GM18526 (cell line): ENCODE data around the gene CISTR.

Experiments
- POLR2A ChIP-seq: IDR thresholded peaks from 3 replicates; pipeline ENCODE4 v1.6.1; 2011; ENCODE audit not compliant: insufficient read length; ENCODE audit errors: extremely low read depth

CISTR gene

DNA sequence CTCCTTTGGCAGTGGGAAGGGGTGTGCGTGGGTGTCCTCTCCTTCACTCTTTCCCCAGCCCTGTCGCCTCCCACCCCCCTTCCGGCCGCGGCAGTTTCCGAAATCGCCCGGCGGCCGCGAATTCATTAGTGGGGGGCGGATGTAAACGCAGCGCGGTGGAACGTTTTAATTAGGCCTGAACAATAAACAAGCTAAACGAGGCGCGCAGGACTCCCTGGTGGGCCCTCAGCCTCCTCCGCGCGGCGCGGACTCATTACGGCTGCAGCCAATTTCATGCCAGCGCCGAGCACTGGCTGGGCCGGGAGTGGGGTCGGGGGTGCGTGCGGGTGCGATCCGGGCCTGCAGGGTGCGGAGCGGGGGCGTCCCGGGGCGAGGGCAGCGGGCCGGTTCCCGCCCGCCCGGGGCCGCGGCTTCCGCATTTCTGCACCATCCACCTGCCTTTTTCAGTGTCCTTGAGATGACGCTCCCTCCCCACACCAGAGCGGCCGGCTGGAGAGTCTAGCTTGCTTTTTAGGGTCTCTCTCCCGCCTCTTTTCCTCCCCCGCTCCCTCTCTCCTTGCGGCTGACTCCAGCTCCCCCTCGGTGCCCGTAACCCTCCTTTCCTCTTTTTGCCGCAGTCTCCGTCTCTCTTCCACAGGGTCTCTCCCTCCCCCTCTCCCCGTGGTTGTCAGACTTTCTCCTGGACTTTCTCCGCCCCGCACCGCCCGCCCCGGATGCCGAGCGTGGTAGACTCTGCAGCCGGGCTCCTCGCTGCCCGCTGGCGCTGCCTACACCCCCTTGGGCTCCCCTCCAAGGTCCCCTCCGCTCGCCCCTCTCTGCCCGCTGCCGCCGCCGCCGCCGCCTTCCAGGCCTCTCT, at the start of gene CISTR:
CISTR (minus strand) TSS at position 644 of the 856 bp plus-strand sequence.
- peak; percentile 18 for TF ChIP-seq POLR2A

GRCh38 chr12:53798575-53798974, 46.8 kb upstream of the CISTR start:
- TF ChIP-seq POLR2A = no peak

- no peak for TF ChIP-seq POLR2A
These were observed 44.1 kb upstream of the CISTR start for GRCh38 chr12:53795927-53796326.

DNA sequence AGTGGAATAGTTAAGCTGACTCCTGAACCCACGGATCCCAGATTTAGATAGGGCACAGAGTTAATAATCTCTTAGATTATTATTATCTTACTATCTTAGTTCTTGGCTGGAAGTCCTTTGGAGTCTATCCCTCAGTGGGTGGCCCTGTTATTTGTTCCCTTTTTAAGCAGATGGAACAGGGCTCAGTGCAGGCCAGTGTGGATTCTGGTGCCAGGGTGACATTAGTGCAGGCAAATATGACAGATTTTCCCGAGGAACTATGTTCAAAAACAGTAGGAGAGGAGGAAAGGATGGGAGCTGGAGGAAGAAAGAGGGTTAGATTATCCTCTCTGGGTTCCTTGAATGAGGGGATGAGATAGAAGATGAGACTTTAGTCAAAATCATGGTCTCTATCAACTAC, 41.4 kb upstream of the CISTR start:
- no peak for TF ChIP-seq POLR2A

- no peak for TF ChIP-seq POLR2A
These were observed 40.1 kb upstream of the CISTR start for GRCh38 chr12:53791735-53792326.

GRCh38 chr12:53789570-53789969, 37.8 kb upstream of the CISTR start:
- no peak for TF ChIP-seq POLR2A

GRCh38 chr12:53788892-53789291, 37.1 kb upstream of the CISTR start:
- TF ChIP-seq POLR2A = no peak

DNA sequence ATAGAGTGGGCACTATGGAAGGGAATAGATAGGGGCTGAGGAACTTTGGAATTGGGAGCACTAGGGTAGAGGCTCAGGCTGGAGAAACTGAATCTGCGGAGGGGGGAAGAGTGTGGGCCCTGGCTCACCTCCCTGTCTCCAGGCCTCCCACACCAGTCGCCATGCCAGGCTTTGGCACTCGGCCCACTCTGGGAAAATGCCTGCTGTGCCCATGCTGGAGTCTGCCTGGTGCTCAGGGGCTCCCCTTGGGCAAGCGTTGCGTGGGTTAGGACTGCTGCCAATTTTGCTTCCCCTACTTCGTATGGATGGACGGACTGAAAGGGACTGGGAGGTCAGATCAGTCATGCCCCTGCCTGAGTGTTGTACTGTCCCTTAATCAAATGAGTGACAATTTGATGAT, 34.6 kb upstream of the CISTR start:
- TF ChIP-seq POLR2A = no peak

GRCh38 chr12:53785161-53785560, 33.4 kb upstream of the CISTR start:
- TF ChIP-seq POLR2A = no peak

GRCh38 chr12:53782093-53782703, 30.4 kb upstream of the CISTR start:
- TF ChIP-seq POLR2A = no peak

GRCh38 chr12:53781228-53781801, 29.5 kb upstream of the CISTR start:
- TF ChIP-seq POLR2A = no peak

GRCh38 chr12:53780323-53780722, 28.5 kb upstream of the CISTR start:
- TF ChIP-seq POLR2A = no peak

GRCh38 chr12:53777936-53778644, 26.3 kb upstream of the CISTR start:
- no peak for TF ChIP-seq POLR2A

- no peak for TF ChIP-seq POLR2A
These were observed 25.6 kb upstream of the CISTR start for GRCh38 chr12:53777412-53777811.

GRCh38 chr12:53776872-53777271, 25.1 kb upstream of the CISTR start:
- no peak for TF ChIP-seq POLR2A
